Testis (tissue), 3 donors: ENCODE data around the gene PRR27. TPM values are rescaled to one million over a fixed set of nuclear protein-coding genes. Genes with fewer than 3 reads are reported as not detected.

Source experiments
- polyA plus RNA-seq: library from polyadenylated mRNA; stranded (reverse); fragments of 350-450 nt; fragmentation: Illumina TruSeq; extraction: RNeasy Lipid Tissue Mini Kit (QIAGEN cat#74804); gene quantifications from one replicate; pipeline ENCODE4 v1.2.3, GENCODE V29; 2014; ENCODE audit warnings: low read depth, low replicate concordance; ENCODE audit not compliant: insufficient read depth
- total RNA-seq, 2 donors: library from RNA; depleted of rRNA; stranded (reverse); fragments of >200 nt; gene quantifications; one replicate each; pipeline ENCODE4 v1.2.3, GENCODE V29; 2016

PRR27 gene
- total and polyA plus RNA-seq, 3 donors from 2014 or later = 0.87 to 3.5 (median 2.2) TPM

Other genes starting within 250 kb of the PRR27 start
- gene CSN1S1, start 223.2 kb upstream of the PRR27 start, total RNA-seq = under 1 TPM in 1 of 2 donors, not detected in 1; 0.56 TPM
- 0.45 TPM for gene CSN1S1, start 223.2 kb upstream of the PRR27 start, polyA plus RNA-seq
- not detected for gene CSN2, start 188.5 kb upstream of the PRR27 start, total RNA-seq
- not detected for gene CSN2, start 188.5 kb upstream of the PRR27 start, polyA plus RNA-seq
- gene STATH, start 158.3 kb upstream of the PRR27 start, total RNA-seq = not detected
- gene STATH, start 158.3 kb upstream of the PRR27 start, polyA plus RNA-seq = not detected
- gene HTN3, start 125.8 kb upstream of the PRR27 start, total RNA-seq = not detected
- gene HTN3, start 125.8 kb upstream of the PRR27 start, polyA plus RNA-seq = not detected
- gene HTN1, start 103.8 kb upstream of the PRR27 start, total RNA-seq = not detected
- gene HTN1, start 103.8 kb upstream of the PRR27 start, polyA plus RNA-seq = not detected
- not detected for gene ODAM, start 41.5 kb downstream of the PRR27 start, total RNA-seq
- 0.33 TPM for gene ODAM, start 41.5 kb downstream of the PRR27 start, polyA plus RNA-seq
- not detected for gene FDCSP, start 71.9 kb downstream of the PRR27 start, total RNA-seq
- 0.96 TPM for gene FDCSP, start 71.9 kb downstream of the PRR27 start, polyA plus RNA-seq
- gene CSN3, start 88.4 kb downstream of the PRR27 start, total RNA-seq = under 1 TPM in 1 of 2 donors, not detected in 1; 0.37 TPM
- not detected for gene CSN3, start 88.4 kb downstream of the PRR27 start, polyA plus RNA-seq
- 10 to 100 TPM; 17.3 to 66.2 TPM for gene CABS1, start 180.7 kb downstream of the PRR27 start, total RNA-seq
- 80.1 TPM for gene CABS1, start 180.7 kb downstream of the PRR27 start, polyA plus RNA-seq
- gene SMR3A, start 206.5 kb downstream of the PRR27 start, total RNA-seq = not detected
- 0.95 TPM for gene SMR3A, start 206.5 kb downstream of the PRR27 start, polyA plus RNA-seq
- gene SMR3B, start 228.9 kb downstream of the PRR27 start, total RNA-seq = 1 to 10 TPM; 1.1 to 4.8 TPM
- gene SMR3B, start 228.9 kb downstream of the PRR27 start, polyA plus RNA-seq = 6.1 TPM
- gene OPRPN, start 243.7 kb downstream of the PRR27 start, total RNA-seq = not detected
- 0.61 TPM for gene OPRPN, start 243.7 kb downstream of the PRR27 start, polyA plus RNA-seq